Thyroid gland (tissue), 4 donors: ENCODE data around the gene XIST.

Experiments used
- POLR2A ChIP-seq, 2 donors: fragments of 450-650 bp; IDR thresholded peaks; one replicate each; pipeline ENCODE4 v1.6.1; 2017; ENCODE audit warnings: antibody characterized with exemption in 2 of 2, mild to moderate bottlenecking in 2 of 2, moderate library complexity in 1 of 2
- TF ChIP-seq, protein P1 (sequence below), 6 experiments: fragments of 200-600 bp in 3 of 6; fragments of 450-650 bp in 3 of 6; sonication (generic) in 3 of 6; IDR thresholded peaks; one replicate each; pipeline ENCODE4 v1.5.1; 2016 to 2019; ENCODE audit warnings: antibody characterized with exemption in 6 of 6, mild to moderate bottlenecking in 2 of 6, inconsistent platforms in 1 of 6, moderate library complexity in 1 of 6

DNA sequence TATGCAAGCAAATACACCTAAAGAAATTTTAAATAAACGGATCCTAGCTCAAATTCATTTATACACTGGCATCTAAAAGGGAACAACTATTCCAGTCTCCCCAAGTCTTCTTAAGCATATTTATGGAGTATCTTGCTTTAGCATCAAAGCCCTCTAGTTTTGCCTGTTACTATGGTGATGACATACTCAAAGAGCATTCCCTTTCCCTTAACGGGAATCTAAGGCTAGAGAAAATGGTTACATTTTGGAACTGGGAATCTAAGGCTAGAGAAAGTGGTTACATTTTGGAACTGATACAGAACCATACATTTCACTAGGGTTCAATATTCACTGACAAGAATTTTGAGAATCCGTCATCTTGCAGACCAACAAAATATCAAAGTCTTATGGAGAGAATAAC lies 18.3 kb downstream of the XIST start:
- TF ChIP-seq, protein P1, sequence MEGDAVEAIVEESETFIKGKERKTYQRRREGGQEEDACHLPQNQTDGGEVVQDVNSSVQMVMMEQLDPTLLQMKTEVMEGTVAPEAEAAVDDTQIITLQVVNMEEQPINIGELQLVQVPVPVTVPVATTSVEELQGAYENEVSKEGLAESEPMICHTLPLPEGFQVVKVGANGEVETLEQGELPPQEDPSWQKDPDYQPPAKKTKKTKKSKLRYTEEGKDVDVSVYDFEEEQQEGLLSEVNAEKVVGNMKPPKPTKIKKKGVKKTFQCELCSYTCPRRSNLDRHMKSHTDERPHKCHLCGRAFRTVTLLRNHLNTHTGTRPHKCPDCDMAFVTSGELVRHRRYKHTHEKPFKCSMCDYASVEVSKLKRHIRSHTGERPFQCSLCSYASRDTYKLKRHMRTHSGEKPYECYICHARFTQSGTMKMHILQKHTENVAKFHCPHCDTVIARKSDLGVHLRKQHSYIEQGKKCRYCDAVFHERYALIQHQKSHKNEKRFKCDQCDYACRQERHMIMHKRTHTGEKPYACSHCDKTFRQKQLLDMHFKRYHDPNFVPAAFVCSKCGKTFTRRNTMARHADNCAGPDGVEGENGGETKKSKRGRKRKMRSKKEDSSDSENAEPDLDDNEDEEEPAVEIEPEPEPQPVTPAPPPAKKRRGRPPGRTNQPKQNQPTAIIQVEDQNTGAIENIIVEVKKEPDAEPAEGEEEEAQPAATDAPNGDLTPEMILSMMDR (IDR thresholded peaks at IDR 0.05), result no peak
- no peak for TF ChIP-seq POLR2A (IDR thresholded peaks at IDR 0.05)
